ENCODE measurements around the gene PIH1D1.

DNA sequence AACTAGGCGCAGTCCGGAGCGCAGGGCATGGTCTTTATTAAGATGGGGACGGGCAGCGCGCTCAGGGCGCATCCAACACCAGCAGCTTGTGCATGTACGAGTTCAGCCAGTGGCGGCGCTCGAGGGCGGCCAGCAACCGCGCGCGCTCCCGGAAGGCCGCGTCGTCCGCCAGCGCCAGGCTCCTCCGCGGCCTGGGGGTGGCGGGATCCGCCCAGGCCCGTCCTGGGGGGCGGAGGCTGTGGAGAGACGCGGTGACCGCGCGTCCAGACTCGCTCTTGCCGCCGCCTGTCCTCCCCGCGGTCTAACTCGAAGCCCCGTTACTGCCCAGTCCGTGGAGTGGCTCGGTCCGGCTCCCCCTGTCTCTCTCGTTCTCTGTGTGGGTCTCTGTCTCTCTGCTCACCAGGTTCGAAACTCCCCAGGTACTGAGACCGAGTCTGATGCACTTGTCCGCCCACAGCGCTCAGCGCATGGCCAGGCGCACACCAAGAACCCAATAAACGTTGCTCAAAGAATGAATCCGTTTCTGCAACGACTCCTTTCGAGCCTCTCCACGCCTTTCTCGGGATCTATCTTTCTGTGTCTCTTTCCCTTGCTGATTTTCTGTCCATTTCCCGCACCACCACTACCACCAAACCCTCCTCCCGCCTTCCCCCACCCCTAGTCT, 29.1 kb downstream of the PIH1D1 start:
- TF ChIP-seq, protein P1, sequence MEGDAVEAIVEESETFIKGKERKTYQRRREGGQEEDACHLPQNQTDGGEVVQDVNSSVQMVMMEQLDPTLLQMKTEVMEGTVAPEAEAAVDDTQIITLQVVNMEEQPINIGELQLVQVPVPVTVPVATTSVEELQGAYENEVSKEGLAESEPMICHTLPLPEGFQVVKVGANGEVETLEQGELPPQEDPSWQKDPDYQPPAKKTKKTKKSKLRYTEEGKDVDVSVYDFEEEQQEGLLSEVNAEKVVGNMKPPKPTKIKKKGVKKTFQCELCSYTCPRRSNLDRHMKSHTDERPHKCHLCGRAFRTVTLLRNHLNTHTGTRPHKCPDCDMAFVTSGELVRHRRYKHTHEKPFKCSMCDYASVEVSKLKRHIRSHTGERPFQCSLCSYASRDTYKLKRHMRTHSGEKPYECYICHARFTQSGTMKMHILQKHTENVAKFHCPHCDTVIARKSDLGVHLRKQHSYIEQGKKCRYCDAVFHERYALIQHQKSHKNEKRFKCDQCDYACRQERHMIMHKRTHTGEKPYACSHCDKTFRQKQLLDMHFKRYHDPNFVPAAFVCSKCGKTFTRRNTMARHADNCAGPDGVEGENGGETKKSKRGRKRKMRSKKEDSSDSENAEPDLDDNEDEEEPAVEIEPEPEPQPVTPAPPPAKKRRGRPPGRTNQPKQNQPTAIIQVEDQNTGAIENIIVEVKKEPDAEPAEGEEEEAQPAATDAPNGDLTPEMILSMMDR (IDR thresholded peaks at IDR 0.05; ENCODE audit: low read depth, low read length, poor library complexity, severe bottlenecking) = peak; percentile 26
- TF ChIP-seq EZH2phosphoT487 (IDR thresholded peaks at IDR 0.05; ENCODE audit: borderline replicate concordance, low read length) = no peak; the same call in 1 of the 2 replicates
